SJSA1 (cell line): Measurements from ENCODE around the gene SLC9B1. TPM values are rescaled to one million over a fixed set of nuclear protein-coding genes. Genes with fewer than 3 reads are reported as not detected.

ENCODE experiments used
- DNase-seq, 2 experiments: peaks; one replicate each; pipeline ENCODE4 v3.0.0-alpha.2; 2015 to 2020; ENCODE audit warnings: low spot score in 2 of 2, low read depth in 1 of 2
- H3K27ac ChIP-seq: fragments of 250-450 bp; sonication (Bioruptor Pico); 2 replicates; pipeline ENCODE4 v1.5.1; 2020; ENCODE audit warnings: mild to moderate bottlenecking, moderate library complexity
- H3K27me3 ChIP-seq: fragments of 250-450 bp; sonication (Bioruptor Pico); replicated peaks from 2 replicates; pipeline ENCODE4 v1.5.1; 2020; ENCODE audit warnings: mild to moderate bottlenecking, moderate library complexity
- H3K36me3 ChIP-seq: fragments of 250-450 bp; sonication (Bioruptor Pico); 2 replicates; pipeline ENCODE4 v1.5.1; 2020; ENCODE audit warnings: mild to moderate bottlenecking
- H3K4me1 ChIP-seq: fragments of 250-450 bp; sonication (Bioruptor Pico); replicated peaks from 2 replicates; pipeline ENCODE4 v1.6.1; 2021; ENCODE audit warnings: mild to moderate bottlenecking
- H3K4me3 ChIP-seq: fragments of 250-450 bp; sonication (Bioruptor Pico); 2 replicates; pipeline ENCODE4 v1.5.1; 2020; ENCODE audit warnings: mild to moderate bottlenecking
- H3K9me3 ChIP-seq: fragments of 250-450 bp; sonication (Bioruptor Pico); replicated peaks from 2 replicates; pipeline ENCODE4 v1.5.1; 2020; ENCODE audit warnings: mild to moderate bottlenecking
- total RNA-seq: library from RNA; depleted of rRNA; stranded (reverse); fragments of >200 nt; shearing (Covaris generic); gene quantifications from 2 replicates; pipeline ENCODE4 v1.2.3, GENCODE V29; 2014; rRNA removed

SLC9B1 gene
- total RNA-seq, 1 experiment from 2014 or later: 1.5 TPM

DNA sequence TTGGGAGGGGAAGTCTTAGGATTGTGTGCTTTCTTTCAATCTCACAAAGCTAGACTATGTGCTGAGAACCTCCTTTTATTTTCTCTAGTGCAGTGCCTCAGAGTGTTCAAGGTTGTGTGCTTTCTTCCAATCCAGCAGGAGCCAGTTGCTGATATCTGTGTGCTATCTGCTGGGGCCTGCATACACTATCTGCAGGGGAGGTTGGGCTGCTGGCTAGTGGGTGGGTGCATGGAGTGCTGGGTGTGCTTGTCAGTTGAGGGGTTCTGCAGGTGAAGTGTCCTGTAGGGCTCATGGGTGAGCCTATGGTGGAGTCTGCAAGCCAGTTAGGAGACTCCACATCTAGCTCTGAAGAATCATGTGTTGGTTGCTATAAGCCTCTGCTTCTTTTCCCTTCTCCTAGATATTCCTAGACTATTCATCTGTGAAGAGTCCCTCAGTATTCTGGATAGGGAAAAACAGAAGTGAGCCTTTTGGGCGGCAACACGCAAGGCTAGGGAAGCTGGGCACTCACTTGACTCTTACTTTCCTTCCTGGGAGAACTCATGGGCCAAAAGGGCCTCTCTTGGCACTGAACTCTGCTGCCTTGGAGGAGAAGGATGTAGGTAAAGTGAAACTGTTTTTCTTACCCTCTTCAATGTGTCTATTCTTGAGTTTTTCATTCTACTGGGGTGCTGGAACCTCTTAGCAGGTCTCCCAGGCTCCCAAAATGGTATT lies 158.7 kb downstream of the SLC9B1 start:
- Histone ChIP-seq H3K27ac (no peak overlapping the region), H3K4me3 (no peak overlapping the region), H3K9me3 (peaks cover 10% of the 10 kb centered on the region), H3K36me3 (no peaks in the 10 kb centered on the region), H3K4me1 (no peaks in the 10 kb centered on the region), H3K27me3 (no peaks in the 10 kb centered on the region)
- no peak for DNase-seq

DNA sequence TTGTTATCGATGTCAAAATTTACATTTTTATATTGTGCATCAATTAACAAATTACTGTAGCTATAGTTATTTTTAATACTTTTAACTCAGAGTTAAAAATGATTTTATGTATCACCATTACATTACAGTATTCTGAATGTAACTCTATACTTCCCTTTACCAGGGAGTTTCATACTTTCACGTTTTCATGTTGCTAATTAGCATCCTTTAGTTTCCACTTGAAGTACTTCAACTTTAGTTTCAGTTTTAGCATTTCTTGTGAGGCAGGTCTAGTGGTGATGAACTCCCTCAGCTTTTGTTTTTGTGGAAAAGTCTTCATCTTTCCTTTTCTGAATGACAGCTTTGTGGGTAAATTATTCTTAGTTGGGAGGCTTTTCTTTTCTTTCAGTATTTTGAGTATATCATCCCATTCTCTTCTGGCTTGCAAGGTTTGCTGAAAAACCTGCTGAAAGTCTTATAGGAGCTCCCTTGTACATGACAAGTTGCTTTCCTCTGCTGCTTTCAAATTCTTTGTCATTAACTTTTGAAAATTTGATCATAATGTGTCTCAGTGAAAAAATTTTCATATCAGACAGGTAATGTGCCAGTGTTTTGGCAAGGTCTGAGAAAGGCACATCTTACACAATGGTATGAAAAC lies 160.6 kb downstream of the SLC9B1 start:
- no peak overlapping the region for H3K27ac ChIP-seq
- no peak for DNase-seq
- no peaks in the 10 kb centered on the region for H3K36me3 ChIP-seq
- H3K9me3 ChIP-seq: peaks cover 10% of the 10 kb centered on the region
- no peaks in the 10 kb centered on the region for H3K27me3 ChIP-seq
- no peak overlapping the region for H3K4me3 ChIP-seq
- H3K4me1 ChIP-seq: no peaks in the 10 kb centered on the region

Other genes starting within 250 kb of the SLC9B1 start
- gene UBE2D3, start 192.2 kb downstream of the SLC9B1 start, total RNA-seq: 287 and 481 TPM in 2 replicates
- 60.9 and 88.6 TPM in 2 replicates for gene CISD2, start 150.7 kb downstream of the SLC9B1 start, total RNA-seq
- gene SLC9B2, start 57.1 kb upstream of the SLC9B1 start, total RNA-seq: 28.5 and 32.3 TPM in 2 replicates
- gene BDH2, start 80.1 kb upstream of the SLC9B1 start, total RNA-seq: 20.5 and 36.8 TPM in 2 replicates
- 39.8 and 46.6 TPM in 2 replicates for gene CENPE, start 178.6 kb upstream of the SLC9B1 start, total RNA-seq